Measurements from ENCODE around the gene RELA. TPM values are rescaled to one million over a fixed set of nuclear protein-coding genes. Genes with fewer than 3 reads are reported as not detected.
A peak's percentile ranks its signal among the peaks of the same experiment; 100 is the strongest.

RELA gene
- total RNA-seq, 2 experiments from 2014 or later = 379 to 382 TPM

DNA sequence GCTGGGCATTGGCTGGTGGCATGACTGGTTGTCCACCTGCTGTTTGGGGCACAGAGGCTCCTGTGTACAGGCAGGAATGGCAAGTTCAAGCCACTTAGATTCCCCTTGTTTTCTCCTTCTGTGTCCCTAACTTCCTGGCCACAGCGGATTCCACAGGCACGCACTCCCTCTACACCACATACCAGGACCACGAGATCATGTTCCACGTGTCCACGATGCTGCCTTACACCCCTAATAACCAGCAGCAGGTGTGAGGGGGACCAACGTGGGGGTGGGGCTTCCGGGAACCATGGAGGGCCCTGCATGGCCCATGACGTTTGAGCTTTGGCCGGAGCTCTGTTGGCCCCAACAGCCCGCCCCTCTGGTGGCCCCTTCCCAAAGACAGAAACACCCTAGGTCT is 17.0 kb downstream of the RELA start:
- H3K9me3 ChIP-seq (ENCODE audit: control insufficient read depth in 1 of 2, insufficient read depth in 1 of 2, low read length in 2 of 2) = no peaks in the 10 kb centered on the region
- H3K27me3 ChIP-seq (ENCODE audit: control insufficient read depth in 1 of 2, insufficient read depth in 2 of 2, low read length in 2 of 2) = no peaks in the 10 kb centered on the region
- Mint-ChIP-seq H3K36me3 (ENCODE audit: low read depth) (peaks cover 75% of the 10 kb centered on the region), H3K9me3 (no peaks in the 10 kb centered on the region), H3K27ac (peak overlapping the region; percentile 62), H3K4me1 (ENCODE audit: low read depth) (peaks cover 27% of the 10 kb centered on the region), H3K4me3 (no peak overlapping the region), H3K27me3 (no peaks in the 10 kb centered on the region)
- peak overlapping the region in 1 of 2 donors; percentile 16 for H3K27ac ChIP-seq (ENCODE audit: low read depth in 1 of 2, low read length in 2 of 2)
- CTCF ChIA-PET = no interaction called here
- no peak for TF ChIP-seq CTCF (IDR thresholded peaks at IDR 0.05)
- intact Hi-C loops (cut with DNase I, micrococcal nuclease) = no loop called here
- DNase-seq (no peak), ATAC-seq (ENCODE audit: poor library complexity) (no peak)
- peaks cover 52% of the 10 kb centered on the region for H3K4me1 ChIP-seq (ENCODE audit: insufficient read depth, low read length)
- peaks cover 81% of the 10 kb centered on the region for H3K36me3 ChIP-seq (ENCODE audit: insufficient read depth, low read length)
- no peak overlapping the region for H3K4me3 ChIP-seq (ENCODE audit: low read length)
- POLR2A ChIA-PET = no interaction called here

DNA sequence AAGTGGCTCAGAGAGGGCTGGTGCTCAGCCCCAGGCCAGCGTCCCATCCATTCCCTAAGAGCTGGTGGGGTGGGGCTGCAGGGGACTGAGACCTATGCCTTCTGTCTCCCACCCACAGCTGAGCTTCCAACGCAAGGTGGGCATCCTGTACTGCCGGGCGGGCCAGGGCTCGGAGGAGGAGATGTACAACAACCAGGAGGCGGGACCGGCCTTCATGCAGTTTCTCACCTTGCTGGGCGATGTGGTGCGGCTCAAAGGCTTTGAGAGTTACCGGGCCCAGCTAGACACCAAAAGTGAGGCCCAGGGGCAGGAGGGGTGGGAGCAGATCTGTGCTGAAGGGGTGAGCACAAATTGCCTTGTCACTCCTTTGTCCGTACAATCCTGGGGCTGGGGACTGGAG is 17.9 kb downstream of the RELA start:
- intact Hi-C loops (cut with DNase I, micrococcal nuclease) = no loop called here
- H3K4me1 ChIP-seq (ENCODE audit: insufficient read depth, low read length) = peaks cover 52% of the 10 kb centered on the region
- H3K27ac Mint-ChIP-seq = no peak overlapping the region
- H3K9me3 ChIP-seq (ENCODE audit: control insufficient read depth in 1 of 2, insufficient read depth in 1 of 2, low read length in 2 of 2) = no peaks in the 10 kb centered on the region
- no peaks in the 10 kb centered on the region for H3K27me3 ChIP-seq (ENCODE audit: control insufficient read depth in 1 of 2, insufficient read depth in 2 of 2, low read length in 2 of 2)
- peaks cover 66% of the 10 kb centered on the region for H3K36me3 Mint-ChIP-seq (ENCODE audit: low read depth)
- H3K27ac ChIP-seq (ENCODE audit: low read depth in 1 of 2, low read length in 2 of 2) = no peak overlapping the region
- H3K4me3 ChIP-seq (ENCODE audit: low read length) = no peak overlapping the region
- H3K4me3 Mint-ChIP-seq = no peak overlapping the region
- H3K9me3 Mint-ChIP-seq = no peaks in the 10 kb centered on the region
- ATAC-seq (ENCODE audit: poor library complexity) = no peak
- H3K4me1 Mint-ChIP-seq (ENCODE audit: low read depth) = peaks cover 35% of the 10 kb centered on the region
- POLR2A ChIA-PET = no interaction called here
- TF ChIP-seq CTCF (IDR thresholded peaks at IDR 0.05) = no peak
- H3K27me3 Mint-ChIP-seq = no peaks in the 10 kb centered on the region
- CTCF ChIA-PET = no interaction called here
- H3K36me3 ChIP-seq (ENCODE audit: insufficient read depth, low read length) = peaks cover 74% of the 10 kb centered on the region
- no peak for DNase-seq

DNA sequence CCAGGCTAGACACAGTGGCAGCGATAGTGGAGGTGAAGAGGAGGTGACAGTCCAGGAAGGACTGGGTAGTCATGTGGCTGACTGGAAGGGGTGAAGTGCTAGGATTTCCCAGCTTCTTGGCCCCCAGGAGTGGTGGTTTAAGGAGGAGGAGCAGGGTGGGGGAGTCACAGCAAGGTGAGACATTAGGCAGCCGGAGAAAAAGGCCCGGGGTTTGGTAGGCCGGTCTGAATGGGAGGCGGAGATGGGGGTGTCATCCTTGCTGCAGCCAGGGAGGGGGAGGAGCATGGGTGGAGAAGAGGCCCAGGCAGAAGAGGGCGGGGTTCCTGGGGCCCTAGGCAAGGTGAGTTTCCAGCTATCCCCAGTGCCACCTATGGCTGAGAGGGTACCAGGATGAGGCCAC is 18.7 kb downstream of the RELA start:
- no peaks in the 10 kb centered on the region for H3K27me3 Mint-ChIP-seq
- intact Hi-C loops (cut with DNase I, micrococcal nuclease) = no loop called here
- peaks cover 66% of the 10 kb centered on the region for H3K36me3 Mint-ChIP-seq (ENCODE audit: low read depth)
- H3K27ac Mint-ChIP-seq = peak overlapping the region; percentile 82
- peaks cover 44% of the 10 kb centered on the region for H3K4me1 Mint-ChIP-seq (ENCODE audit: low read depth)
- H3K9me3 Mint-ChIP-seq = no peaks in the 10 kb centered on the region
- ChIA-PET CTCF (interaction anchor here (2.3 kb wide), 1 partner anchor 18 kb away, joined by 6 read pairs; no protein-coding TSS in a partner anchor), POLR2A (interaction anchor here (0.6 to 1.4 kb wide), 2 partner anchors 9 to 140 kb away, joined by 3 to 9 read pairs; no protein-coding TSS in a partner anchor)
- Histone ChIP-seq H3K27ac (ENCODE audit: low read depth in 1 of 2, low read length in 2 of 2) (peak overlapping the region in 1 of 2 donors; percentile 48), H3K36me3 (ENCODE audit: insufficient read depth, low read length) (peaks cover 66% of the 10 kb centered on the region), H3K27me3 (ENCODE audit: control insufficient read depth in 1 of 2, insufficient read depth in 2 of 2, low read length in 2 of 2) (no peaks in the 10 kb centered on the region), H3K4me1 (ENCODE audit: insufficient read depth, low read length) (peaks cover 56% of the 10 kb centered on the region), H3K4me3 (ENCODE audit: low read length) (no peak overlapping the region), H3K9me3 (ENCODE audit: control insufficient read depth in 1 of 2, insufficient read depth in 1 of 2, low read length in 2 of 2) (no peaks in the 10 kb centered on the region)
- ATAC-seq (ENCODE audit: poor library complexity) (no peak), DNase-seq (peak in 5 of 14 experiments; percentile 31 to 57 (median 35))
- H3K4me3 Mint-ChIP-seq = peak overlapping the region; percentile 34
- TF ChIP-seq CTCF (IDR thresholded peaks at IDR 0.05) = no peak
